ENCODE measurements around the gene DMRT1.

- TF ChIP-seq CTCF (conservative IDR thresholded peaks at IDR 0.05; ENCODE audit: low read depth, low read length) (no peak), EZH2 (IDR thresholded peaks at IDR 0.05; ENCODE audit: borderline replicate concordance, low read depth, low read length, poor library complexity, severe bottlenecking) (no peak)
These were observed 30.4 kb upstream of the DMRT1 start for GRCh38 chr9:811106-811531.

All from A673 (cell line).